Spleen (tissue), 7 donors: ENCODE results near the gene GKN2.
"Not testable (repeated sequence)": the region's sequence is repeated elsewhere in the genome, so short reads cannot be mapped to it uniquely, and the experiment has no call there.

Experiments
- POLR2AphosphoS5 ChIP-seq, 3 donors: sonication (generic); formaldehyde crosslinking; IDR thresholded peaks; one replicate each; pipeline ENCODE4 v1.5.1; 2017; ENCODE audit warnings: antibody characterized with exemption in 3 of 3
- TF ChIP-seq, protein P1 (sequence below), 11 experiments: fragments of 200-600 bp in 7 of 11; fragments of 450-650 bp in 4 of 11; sonication (generic) in 4 of 11; IDR thresholded peaks in 8 of 11; conservative IDR thresholded peaks in 3 of 11; 1 replicate in 7 of 11; 2 replicates in 4 of 11; pipeline versions ENCODE4 v1.4.0 to v1.8.0; 2016 to 2021; ENCODE audit warnings: antibody characterized with exemption in 11 of 11, inconsistent platforms in 4 of 11, mild to moderate bottlenecking in 1 of 11
- donor health status: DM: no; HTN: no; CAD: no; lungs with moderate emphysema.
- donor health status: DM: no; HTN: no; CAD: no.
- donor health status: DM: no; HTN: no; CAD: no.

DNA sequence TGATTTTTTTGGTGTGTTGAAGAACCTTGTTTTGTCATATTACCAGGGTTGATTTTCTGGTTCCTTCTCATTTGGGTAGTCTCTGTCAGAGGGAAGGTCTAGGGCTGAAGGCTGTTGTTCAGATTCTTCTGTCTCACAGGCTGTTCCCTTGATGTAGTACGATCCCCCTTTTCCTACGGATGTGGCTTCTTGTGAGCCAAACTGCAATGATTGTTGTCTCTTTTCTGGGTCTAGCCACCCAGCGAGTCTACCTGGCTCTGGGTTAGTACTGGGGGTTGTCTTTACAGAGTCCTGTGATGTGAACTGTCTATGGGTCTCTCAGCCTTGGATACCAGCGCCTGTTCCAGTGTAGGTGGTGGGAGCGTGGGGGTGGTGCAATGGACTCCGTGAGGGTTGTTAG, 56.7 kb downstream of the GKN2 start:
- TF ChIP-seq POLR2AphosphoS5 (IDR thresholded peaks at IDR 0.05): not testable (repeated sequence)
- TF ChIP-seq, protein P1, sequence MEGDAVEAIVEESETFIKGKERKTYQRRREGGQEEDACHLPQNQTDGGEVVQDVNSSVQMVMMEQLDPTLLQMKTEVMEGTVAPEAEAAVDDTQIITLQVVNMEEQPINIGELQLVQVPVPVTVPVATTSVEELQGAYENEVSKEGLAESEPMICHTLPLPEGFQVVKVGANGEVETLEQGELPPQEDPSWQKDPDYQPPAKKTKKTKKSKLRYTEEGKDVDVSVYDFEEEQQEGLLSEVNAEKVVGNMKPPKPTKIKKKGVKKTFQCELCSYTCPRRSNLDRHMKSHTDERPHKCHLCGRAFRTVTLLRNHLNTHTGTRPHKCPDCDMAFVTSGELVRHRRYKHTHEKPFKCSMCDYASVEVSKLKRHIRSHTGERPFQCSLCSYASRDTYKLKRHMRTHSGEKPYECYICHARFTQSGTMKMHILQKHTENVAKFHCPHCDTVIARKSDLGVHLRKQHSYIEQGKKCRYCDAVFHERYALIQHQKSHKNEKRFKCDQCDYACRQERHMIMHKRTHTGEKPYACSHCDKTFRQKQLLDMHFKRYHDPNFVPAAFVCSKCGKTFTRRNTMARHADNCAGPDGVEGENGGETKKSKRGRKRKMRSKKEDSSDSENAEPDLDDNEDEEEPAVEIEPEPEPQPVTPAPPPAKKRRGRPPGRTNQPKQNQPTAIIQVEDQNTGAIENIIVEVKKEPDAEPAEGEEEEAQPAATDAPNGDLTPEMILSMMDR (IDR thresholded peaks at IDR 0.05 in 8 of 11, conservative IDR thresholded peaks at IDR 0.05 in 3 of 11): not testable (repeated sequence)
